GM23338 (cell line): ENCODE measurements around the gene VARS2. TPM values are rescaled to one million over a fixed set of nuclear protein-coding genes. Genes with fewer than 3 reads are reported as not detected.
"Not testable (repeated sequence)": the region's sequence is repeated elsewhere in the genome, so short reads cannot be mapped to it uniquely, and the experiment has no call there.

ENCODE experiments used
- ATAC-seq: fragments of 200-7000 bp; cut with Tn5 transposase; 3 replicates; pipeline ENCODE4 v1.9.1; 2020
- DNase-seq: peaks from one replicate; pipeline ENCODE4 v3.0.0-alpha.2; 2015; ENCODE audit warnings: low spot score
- H2AFZ ChIP-seq: fragments of 200-600 bp; sonication (generic); 2 replicates; pipeline ENCODE4 v1.8.0; 2016; ENCODE audit warnings: antibody characterized with exemption, mild to moderate bottlenecking, moderate library complexity
- H3F3A ChIP-seq: fragments of 200-600 bp; sonication (generic); replicated peaks from 2 replicates; pipeline ENCODE4 v1.8.0; 2017; ENCODE audit warnings: antibody characterized with exemption, mixed run types, low read depth
- H3K27ac ChIP-seq: fragments of 200-600 bp; sonication (generic); 2 replicates; pipeline ENCODE4 v1.6.1; 2016; ENCODE audit warnings: low read depth
- H3K27me3 ChIP-seq: fragments of 200-600 bp; sonication (generic); 2 replicates; pipeline ENCODE4 v1.8.0; 2016; ENCODE audit warnings: mild to moderate bottlenecking, mixed run types, moderate library complexity; ENCODE audit not compliant: insufficient read depth
- H3K36me3 ChIP-seq: fragments of 200-600 bp; sonication (generic); 2 replicates; pipeline ENCODE4 v1.8.0; 2016; ENCODE audit warnings: mild to moderate bottlenecking; ENCODE audit not compliant: insufficient read depth
- H3K4me1 ChIP-seq: fragments of 200-600 bp; sonication (generic); 2 replicates; pipeline ENCODE4 v1.8.0; 2016; ENCODE audit warnings: mild to moderate bottlenecking, moderate library complexity; ENCODE audit not compliant: insufficient read depth
- H3K4me2 ChIP-seq: fragments of 200-600 bp; sonication (generic); 2 replicates; pipeline ENCODE4 v1.7.1; 2017; ENCODE audit warnings: mixed run types
- H3K4me3 ChIP-seq: fragments of 200-600 bp; sonication (generic); 2 replicates; pipeline ENCODE4 v1.6.1; 2016; ENCODE audit warnings: mixed run types
- H3K79me2 ChIP-seq: fragments of 200-600 bp; sonication (generic); replicated peaks from 2 replicates; pipeline ENCODE4 v1.8.0; 2017; ENCODE audit warnings: mild to moderate bottlenecking; ENCODE audit not compliant: insufficient read depth
- H3K9me2 ChIP-seq: fragments of 200-600 bp; sonication (generic); 2 replicates; pipeline ENCODE4 v1.8.0; 2017; ENCODE audit not compliant: insufficient read depth
- H4K20me1 ChIP-seq: fragments of 200-600 bp; sonication (generic); replicated peaks from 2 replicates; pipeline ENCODE4 v1.8.0; 2017; ENCODE audit warnings: mild to moderate bottlenecking; ENCODE audit not compliant: insufficient read depth
- H3K27ac Mint-ChIP-seq: 2 replicates; pipeline ENCODE4 v1.8.0; 2020; ENCODE audit warnings: inconsistent platforms, mild to moderate bottlenecking, moderate library complexity, mixed read lengths
- H3K27me3 Mint-ChIP-seq: 3 replicates; pipeline ENCODE4 v1.8.0; 2022; ENCODE audit warnings: low read depth, mild to moderate bottlenecking, moderate library complexity, mixed read lengths, inconsistent platforms; ENCODE audit not compliant: insufficient read depth, poor library complexity
- H3K36me3 Mint-ChIP-seq: 3 replicates; pipeline ENCODE4 v1.8.0; 2021; ENCODE audit warnings: low read depth, mild to moderate bottlenecking, inconsistent platforms, moderate library complexity, mixed read lengths
- H3K4me1 Mint-ChIP-seq: 3 replicates; pipeline ENCODE4 v1.8.0; 2020; ENCODE audit warnings: mild to moderate bottlenecking, inconsistent platforms, mixed read lengths
- H3K4me3 Mint-ChIP-seq: 3 replicates; pipeline ENCODE4 v1.8.0; 2021; ENCODE audit warnings: moderate library complexity, mild to moderate bottlenecking, inconsistent platforms, mixed read lengths
- H3K9me3 Mint-ChIP-seq: 3 replicates; pipeline ENCODE4 v1.8.0; 2020; ENCODE audit warnings: moderate library complexity, mild to moderate bottlenecking, inconsistent platforms, mixed read lengths
- CREB1 ChIP-seq: fragments of 250-450 bp; sonication (Bioruptor Pico); IDR thresholded peaks from 2 replicates; pipeline ENCODE4 v1.5.0; 2020; ENCODE audit warnings: low read depth, mild to moderate bottlenecking, moderate library complexity
- ETS1 ChIP-seq: IDR thresholded peaks from 2 replicates; pipeline ENCODE4 v1.6.1; 2016; ENCODE audit warnings: antibody characterized with exemption
- NANOG ChIP-seq: IDR thresholded peaks from 2 replicates; pipeline ENCODE4 v1.6.1; 2016; ENCODE audit warnings: antibody characterized with exemption, borderline replicate concordance
- POLR2AphosphoS5 ChIP-seq: IDR thresholded peaks from 2 replicates; pipeline ENCODE4 v1.6.1; 2016; ENCODE audit warnings: antibody characterized with exemption, low read depth
- ZNF331 ChIP-seq: fragments of 250-450 bp; sonication (Bioruptor Pico); IDR thresholded peaks from 2 replicates; pipeline ENCODE4 v1.5.0; 2020; ENCODE audit warnings: low read depth, mild to moderate bottlenecking, moderate library complexity
- polyA plus RNA-seq: library from polyadenylated mRNA; unstranded; fragments of >200 nt; fragmentation: Nextera tagmentation; extraction: Ambion mirVana; gene quantifications from 2 replicates; pipeline ENCODE4 v1.2.1, GENCODE V29; 2016
- total RNA-seq: library from RNA; depleted of rRNA; stranded (reverse); fragments of >200 nt; shearing (Covaris generic); gene quantifications from 2 replicates; pipeline ENCODE4 v1.2.3, GENCODE V29; 2014
- TF ChIP-seq, protein P1 (sequence below): IDR thresholded peaks from one replicate; pipeline ENCODE4 v1.6.1; 2018; ENCODE audit warnings: antibody characterized with exemption; ENCODE audit not compliant: unreplicated experiment
- TF ChIP-seq, protein P2 (sequence below), 2 experiments: fragments of 200-600 bp in 1 of 2; sonication (generic) in 1 of 2; conservative IDR thresholded peaks; 2 replicates each; pipeline versions ENCODE4 v1.5.1 to v1.6.1; 2016 to 2017; ENCODE audit warnings: antibody characterized with exemption in 2 of 2, low read depth in 2 of 2, mild to moderate bottlenecking in 2 of 2, moderate library complexity in 1 of 2

Gene VARS2
- total and polyA plus RNA-seq, 2 experiments from 2014 or later, result 13.7 to 36.4 TPM

GRCh38 chr6:30965140-30965601 lies 51.1 kb downstream of the VARS2 start (continued):
- TF ChIP-seq, protein P1, sequence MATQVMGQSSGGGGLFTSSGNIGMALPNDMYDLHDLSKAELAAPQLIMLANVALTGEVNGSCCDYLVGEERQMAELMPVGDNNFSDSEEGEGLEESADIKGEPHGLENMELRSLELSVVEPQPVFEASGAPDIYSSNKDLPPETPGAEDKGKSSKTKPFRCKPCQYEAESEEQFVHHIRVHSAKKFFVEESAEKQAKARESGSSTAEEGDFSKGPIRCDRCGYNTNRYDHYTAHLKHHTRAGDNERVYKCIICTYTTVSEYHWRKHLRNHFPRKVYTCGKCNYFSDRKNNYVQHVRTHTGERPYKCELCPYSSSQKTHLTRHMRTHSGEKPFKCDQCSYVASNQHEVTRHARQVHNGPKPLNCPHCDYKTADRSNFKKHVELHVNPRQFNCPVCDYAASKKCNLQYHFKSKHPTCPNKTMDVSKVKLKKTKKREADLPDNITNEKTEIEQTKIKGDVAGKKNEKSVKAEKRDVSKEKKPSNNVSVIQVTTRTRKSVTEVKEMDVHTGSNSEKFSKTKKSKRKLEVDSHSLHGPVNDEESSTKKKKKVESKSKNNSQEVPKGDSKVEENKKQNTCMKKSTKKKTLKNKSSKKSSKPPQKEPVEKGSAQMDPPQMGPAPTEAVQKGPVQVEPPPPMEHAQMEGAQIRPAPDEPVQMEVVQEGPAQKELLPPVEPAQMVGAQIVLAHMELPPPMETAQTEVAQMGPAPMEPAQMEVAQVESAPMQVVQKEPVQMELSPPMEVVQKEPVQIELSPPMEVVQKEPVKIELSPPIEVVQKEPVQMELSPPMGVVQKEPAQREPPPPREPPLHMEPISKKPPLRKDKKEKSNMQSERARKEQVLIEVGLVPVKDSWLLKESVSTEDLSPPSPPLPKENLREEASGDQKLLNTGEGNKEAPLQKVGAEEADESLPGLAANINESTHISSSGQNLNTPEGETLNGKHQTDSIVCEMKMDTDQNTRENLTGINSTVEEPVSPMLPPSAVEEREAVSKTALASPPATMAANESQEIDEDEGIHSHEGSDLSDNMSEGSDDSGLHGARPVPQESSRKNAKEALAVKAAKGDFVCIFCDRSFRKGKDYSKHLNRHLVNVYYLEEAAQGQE, result no peak
- TF ChIP-seq ETS1, result no peak
- TF ChIP-seq POLR2AphosphoS5, result no peak
- TF ChIP-seq, protein P2, sequence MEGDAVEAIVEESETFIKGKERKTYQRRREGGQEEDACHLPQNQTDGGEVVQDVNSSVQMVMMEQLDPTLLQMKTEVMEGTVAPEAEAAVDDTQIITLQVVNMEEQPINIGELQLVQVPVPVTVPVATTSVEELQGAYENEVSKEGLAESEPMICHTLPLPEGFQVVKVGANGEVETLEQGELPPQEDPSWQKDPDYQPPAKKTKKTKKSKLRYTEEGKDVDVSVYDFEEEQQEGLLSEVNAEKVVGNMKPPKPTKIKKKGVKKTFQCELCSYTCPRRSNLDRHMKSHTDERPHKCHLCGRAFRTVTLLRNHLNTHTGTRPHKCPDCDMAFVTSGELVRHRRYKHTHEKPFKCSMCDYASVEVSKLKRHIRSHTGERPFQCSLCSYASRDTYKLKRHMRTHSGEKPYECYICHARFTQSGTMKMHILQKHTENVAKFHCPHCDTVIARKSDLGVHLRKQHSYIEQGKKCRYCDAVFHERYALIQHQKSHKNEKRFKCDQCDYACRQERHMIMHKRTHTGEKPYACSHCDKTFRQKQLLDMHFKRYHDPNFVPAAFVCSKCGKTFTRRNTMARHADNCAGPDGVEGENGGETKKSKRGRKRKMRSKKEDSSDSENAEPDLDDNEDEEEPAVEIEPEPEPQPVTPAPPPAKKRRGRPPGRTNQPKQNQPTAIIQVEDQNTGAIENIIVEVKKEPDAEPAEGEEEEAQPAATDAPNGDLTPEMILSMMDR (conservative IDR thresholded peaks at IDR 0.05; ENCODE audit: low read depth in 2 of 2), result no peak
- TF ChIP-seq NANOG, result no peak
- no peak for TF ChIP-seq CREB1

- Histone ChIP-seq H3K4me1 (no peaks in the 10 kb centered on the region), H2AFZ (no peak overlapping the region), H3K27me3 (no peaks in the 10 kb centered on the region), H3F3A (no peaks in the 10 kb centered on the region), H3K4me3 (no peak overlapping the region), H3K36me3 (no peaks in the 10 kb centered on the region), H3K27ac (no peak overlapping the region), H3K4me2 (no peak overlapping the region), H3K79me2 (no peaks in the 10 kb centered on the region), H4K20me1 (no peaks in the 10 kb centered on the region), H3K9me2 (0 out of 2 replicates have a peak, but pooled peaks cover 11% of the 10 kb centered on the region)
- peaks cover 4% of the 10 kb centered on the region; the same call in 2 of the 3 replicates for H3K4me1 Mint-ChIP-seq
- peaks cover 1% of the 10 kb centered on the region for H3K27me3 Mint-ChIP-seq
- ATAC-seq, result no peak
- no peak overlapping the region for H3K4me3 Mint-ChIP-seq
- H3K9me3 Mint-ChIP-seq, result peaks cover 4% of the 10 kb centered on the region
- DNase-seq, result no peak
- TF ChIP-seq ZNF331, result no peak
- H3K36me3 Mint-ChIP-seq, result no peaks in the 10 kb centered on the region; the same call in 2 of the 3 replicates
- H3K27ac Mint-ChIP-seq, result no peak overlapping the region
These were observed 52.1 kb downstream of the VARS2 start for GRCh38 chr6:30966154-30966553.

DNA sequence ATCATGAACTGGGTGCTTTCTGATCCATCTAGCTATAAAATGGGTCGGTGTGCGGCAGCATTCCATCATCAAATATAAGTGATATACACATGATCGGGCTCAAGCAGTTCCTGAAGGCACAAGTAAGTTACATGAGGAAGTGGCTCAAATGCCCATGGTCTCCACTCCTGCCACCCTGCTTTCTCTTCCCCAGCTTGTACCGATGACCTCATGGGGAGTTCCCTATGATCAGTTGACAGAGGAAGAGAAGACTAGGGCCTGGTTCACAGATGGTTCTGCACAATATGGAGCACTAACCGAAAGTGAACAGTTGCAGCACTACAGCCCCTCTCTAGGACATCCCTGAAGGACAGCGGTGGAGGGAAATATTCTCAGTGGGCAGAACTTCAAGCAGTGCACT lies 55.1 kb downstream of the VARS2 start:
- H3F3A ChIP-seq, H3K27me3 ChIP-seq, H3K4me2 ChIP-seq, H3K27ac Mint-ChIP-seq, H3K36me3 ChIP-seq, H3K4me3 ChIP-seq, ATAC-seq, H3K27me3 Mint-ChIP-seq, H3K4me3 Mint-ChIP-seq, H2AFZ ChIP-seq, H3K27ac ChIP-seq, H4K20me1 ChIP-seq, H3K36me3 Mint-ChIP-seq, H3K79me2 ChIP-seq, H3K4me1 ChIP-seq, H3K9me3 Mint-ChIP-seq, DNase-seq, H3K4me1 Mint-ChIP-seq: not testable (repeated sequence)
- 0 out of 2 replicates have a peak, but pooled peaks cover 11% of the 10 kb centered on the region for H3K9me2 ChIP-seq
